Caco-2 (cell line): ENCODE data around the gene ERBB4. TPM values are rescaled to one million over a fixed set of nuclear protein-coding genes. Genes with fewer than 3 reads are reported as not detected.

ENCODE experiments used
- BruUV-seq: library from RNA; stranded (reverse); fragments of 400-500 nt; replicated peaks from 2 replicates; lab custom pipeline; 2021; lab: Mats Ljungman, UMichigan
- CTCF ChIA-PET: fragments of 300-600 bp; sonication (Branson Sonifier 250); formaldehyde crosslinking; loops from one replicate; lab custom pipeline; 2022; ENCODE audit warnings: antibody characterized with exemption; lab: Charles Lee
- POLR2A ChIA-PET: fragments of 300-600 bp; sonication (Branson Sonifier 250); formaldehyde crosslinking; loops from one replicate; lab custom pipeline; 2022; ENCODE audit warnings: antibody characterized with exemption; lab: Charles Lee
- DNase-seq, 2 experiments: peaks; one replicate each; pipeline versions ENCODE4 v3.0.0 to v3.0.0-alpha.2; 2020 to 2022
- H3K27me3 ChIP-seq: replicated peaks from 2 replicates; pipeline ENCODE4 v1.6.0; 2011; ENCODE audit warnings: low read length; ENCODE audit not compliant: control insufficient read depth, insufficient read depth
- H3K36me3 ChIP-seq: 2 replicates; pipeline ENCODE4 v1.5.1; 2011; ENCODE audit warnings: low read length; ENCODE audit not compliant: control insufficient read depth, insufficient read depth
- H3K4me1 ChIP-seq: fragments of 250-450 bp; sonication (Bioruptor Pico); 2 replicates; pipeline ENCODE4 v1.5.1; 2020; ENCODE audit warnings: mild to moderate bottlenecking
- H3K4me3 ChIP-seq: 2 replicates; pipeline ENCODE4 v1.5.1; 2011; ENCODE audit warnings: low read depth, mild to moderate bottlenecking, control low read depth, low read length
- H3K9me3 ChIP-seq: fragments of 250-450 bp; sonication (Bioruptor Pico); 2 replicates; pipeline ENCODE4 v1.5.1; 2020; ENCODE audit warnings: mild to moderate bottlenecking, moderate library complexity
- H3K27ac Mint-ChIP-seq: one replicate; pipeline ENCODE4 v1.8.0; 2022; ENCODE audit warnings: mixed read lengths; ENCODE audit not compliant: unreplicated experiment
- H3K27me3 Mint-ChIP-seq: one replicate; pipeline ENCODE4 v1.8.0; 2022; ENCODE audit warnings: mixed read lengths; ENCODE audit not compliant: insufficient read depth, unreplicated experiment
- H3K36me3 Mint-ChIP-seq: one replicate; pipeline ENCODE4 v1.8.0; 2022; ENCODE audit warnings: mild to moderate bottlenecking, mixed read lengths; ENCODE audit not compliant: insufficient read depth, unreplicated experiment
- H3K4me1 Mint-ChIP-seq: one replicate; pipeline ENCODE4 v1.8.0; 2022; ENCODE audit warnings: low read depth, mixed read lengths; ENCODE audit not compliant: unreplicated experiment
- H3K4me3 Mint-ChIP-seq: one replicate; pipeline ENCODE4 v1.8.0; 2022; ENCODE audit warnings: mild to moderate bottlenecking, moderate library complexity, mixed read lengths; ENCODE audit not compliant: unreplicated experiment
- H3K9me3 Mint-ChIP-seq: one replicate; pipeline ENCODE4 v1.8.0; 2022; ENCODE audit warnings: mixed read lengths; ENCODE audit not compliant: unreplicated experiment
- CTCF ChIP-seq, 2 experiments: fragments of 200-600 bp in 1 of 2; IDR thresholded peaks; 1 replicate in 1 of 2; 2 replicates in 1 of 2; pipeline versions ENCODE4 v1.5.1 to v1.8.0; 2011 to 2022; ENCODE audit warnings: antibody characterized with exemption in 1 of 2, control low read depth in 1 of 2, inconsistent platforms in 1 of 2, low read depth in 1 of 2, low read length in 1 of 2, mild to moderate bottlenecking in 1 of 2, moderate library complexity in 1 of 2; ENCODE audit not compliant: insufficient read depth in 1 of 2, severe bottlenecking in 1 of 2, unreplicated experiment in 1 of 2
- intact Hi-C: fragments of 100-400 bp; cut with micrococcal nuclease; formaldehyde crosslinking; loops from one replicate; pipeline ENCODE4 v1.10.0; 2022; ENCODE audit not compliant: unreplicated experiment
- total RNA-seq: library from RNA; stranded (reverse); gene quantifications from 2 replicates; pipeline ENCODE4 v1.2.3, GENCODE V29; 2022

ERBB4 gene
- total RNA-seq, 1 experiment from 2014 or later: not detected

- Histone ChIP-seq H3K4me1 (no peaks in the 10 kb centered on the region), H3K4me3 (no peak overlapping the region), H3K9me3 (no peaks in the 10 kb centered on the region), H3K27me3 (no peaks in the 10 kb centered on the region; the same call in 1 of the 2 replicates), H3K36me3 (no peaks in the 10 kb centered on the region)
- CTCF ChIA-PET: no interaction called here
- no peaks in the 10 kb centered on the region for H3K36me3 Mint-ChIP-seq
- no peak overlapping the region for H3K27ac Mint-ChIP-seq
- no TSS peak for BruUV-seq
- no peak for TF ChIP-seq CTCF (IDR thresholded peaks at IDR 0.05; ENCODE audit: insufficient read depth in 1 of 2, low read depth in 1 of 2, low read length in 1 of 2, severe bottlenecking in 1 of 2, unreplicated experiment in 1 of 2)
- no peaks in the 10 kb centered on the region for H3K27me3 Mint-ChIP-seq
- POLR2A ChIA-PET: no interaction called here
- intact Hi-C loops: no loop called here
- peaks cover 6% of the 10 kb centered on the region for H3K9me3 Mint-ChIP-seq
- H3K4me3 Mint-ChIP-seq: no peak overlapping the region
- peaks cover 7% of the 10 kb centered on the region for H3K4me1 Mint-ChIP-seq
- no peak for DNase-seq
These were observed 1133.6 kb downstream of the ERBB4 start for GRCh38 chr2:211405036-211405435.

GRCh38 chr2:211404098-211404497 lies 1134.5 kb downstream of the ERBB4 start:
- no peak overlapping the region for H3K4me3 Mint-ChIP-seq
- Histone ChIP-seq H3K9me3 (no peaks in the 10 kb centered on the region), H3K4me3 (no peak overlapping the region), H3K36me3 (no peaks in the 10 kb centered on the region), H3K27me3 (no peaks in the 10 kb centered on the region; the same call in 1 of the 2 replicates), H3K4me1 (no peaks in the 10 kb centered on the region)
- ChIA-PET POLR2A (no interaction called here), CTCF (no interaction called here)
- no peaks in the 10 kb centered on the region for H3K36me3 Mint-ChIP-seq
- H3K27me3 Mint-ChIP-seq: no peaks in the 10 kb centered on the region
- DNase-seq: no peak
- peaks cover 6% of the 10 kb centered on the region for H3K9me3 Mint-ChIP-seq
- TF ChIP-seq CTCF (IDR thresholded peaks at IDR 0.05; ENCODE audit: insufficient read depth in 1 of 2, low read depth in 1 of 2, low read length in 1 of 2, severe bottlenecking in 1 of 2, unreplicated experiment in 1 of 2): no peak
- intact Hi-C loops: no loop called here
- H3K27ac Mint-ChIP-seq: no peak overlapping the region
- no TSS peak for BruUV-seq
- H3K4me1 Mint-ChIP-seq: peaks cover 7% of the 10 kb centered on the region

- H3K9me3 Mint-ChIP-seq: peaks cover 6% of the 10 kb centered on the region
- no peak for DNase-seq
- no peaks in the 10 kb centered on the region for H3K36me3 Mint-ChIP-seq
- no peaks in the 10 kb centered on the region; the same call in 1 of the 2 replicates for H3K27me3 ChIP-seq
- intact Hi-C loops: no loop called here
- peaks cover 5% of the 10 kb centered on the region for H3K4me1 Mint-ChIP-seq
- no peak overlapping the region for H3K4me3 ChIP-seq
- H3K4me1 ChIP-seq: no peaks in the 10 kb centered on the region
- H3K27me3 Mint-ChIP-seq: no peaks in the 10 kb centered on the region
- H3K27ac Mint-ChIP-seq: no peak overlapping the region
- TF ChIP-seq CTCF (IDR thresholded peaks at IDR 0.05; ENCODE audit: insufficient read depth in 1 of 2, low read depth in 1 of 2, low read length in 1 of 2, severe bottlenecking in 1 of 2, unreplicated experiment in 1 of 2): no peak
- H3K4me3 Mint-ChIP-seq: no peak overlapping the region
- H3K9me3 ChIP-seq: no peaks in the 10 kb centered on the region
- CTCF ChIA-PET: no interaction called here
- H3K36me3 ChIP-seq: no peaks in the 10 kb centered on the region
- POLR2A ChIA-PET: no interaction called here
- no TSS peak for BruUV-seq
These were observed 1137.3 kb downstream of the ERBB4 start for GRCh38 chr2:211401328-211401727.
